Epithelial cell of alveolus of lung (primary cell): ENCODE measurements around the gene RTBDN. TPM values are rescaled to one million over a fixed set of nuclear protein-coding genes. Genes with fewer than 3 reads are reported as not detected.

ENCODE experiments used
- total RNA-seq: library from RNA; depleted of rRNA; stranded (reverse); fragments of >200 nt; gene quantifications from 2 replicates; pipeline ENCODE4 v1.2.1, GENCODE V29; 2015

Gene RTBDN
- total RNA-seq, result not detected in 2 replicates

DNA sequence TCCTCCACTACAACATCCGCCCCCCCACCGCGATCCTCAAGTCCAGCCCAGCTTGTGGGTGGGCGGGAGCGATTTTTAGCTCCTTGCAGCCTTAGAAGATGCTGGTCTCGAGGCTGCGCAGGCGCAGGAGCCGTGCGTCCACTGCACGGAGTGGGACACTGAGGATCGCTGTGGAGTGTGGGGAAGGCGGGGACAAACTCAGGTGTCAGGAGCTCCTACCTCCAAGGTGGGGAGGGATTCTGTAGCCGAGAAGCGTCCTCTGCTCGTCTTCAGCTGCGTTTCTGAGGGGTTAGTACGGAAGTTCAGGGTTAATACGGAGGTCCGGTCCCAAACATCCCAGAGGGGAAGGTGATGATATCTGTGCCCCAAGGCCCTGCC lies at the start of gene RTBDN:
TSS of gene RTBDN (minus strand) at position 14 of the 378 bp plus-strand sequence. CDS start 4,600 bp downstream, outside the sequence.

GRCh38 chr19:12881172-12881808 lies 46.9 kb upstream of the RTBDN start, which contains the start of gene DNASE2:
DNASE2 (minus strand) TSS chr19:12881449; CDS start chr19:12881375, 74 bp downstream.

DNA sequence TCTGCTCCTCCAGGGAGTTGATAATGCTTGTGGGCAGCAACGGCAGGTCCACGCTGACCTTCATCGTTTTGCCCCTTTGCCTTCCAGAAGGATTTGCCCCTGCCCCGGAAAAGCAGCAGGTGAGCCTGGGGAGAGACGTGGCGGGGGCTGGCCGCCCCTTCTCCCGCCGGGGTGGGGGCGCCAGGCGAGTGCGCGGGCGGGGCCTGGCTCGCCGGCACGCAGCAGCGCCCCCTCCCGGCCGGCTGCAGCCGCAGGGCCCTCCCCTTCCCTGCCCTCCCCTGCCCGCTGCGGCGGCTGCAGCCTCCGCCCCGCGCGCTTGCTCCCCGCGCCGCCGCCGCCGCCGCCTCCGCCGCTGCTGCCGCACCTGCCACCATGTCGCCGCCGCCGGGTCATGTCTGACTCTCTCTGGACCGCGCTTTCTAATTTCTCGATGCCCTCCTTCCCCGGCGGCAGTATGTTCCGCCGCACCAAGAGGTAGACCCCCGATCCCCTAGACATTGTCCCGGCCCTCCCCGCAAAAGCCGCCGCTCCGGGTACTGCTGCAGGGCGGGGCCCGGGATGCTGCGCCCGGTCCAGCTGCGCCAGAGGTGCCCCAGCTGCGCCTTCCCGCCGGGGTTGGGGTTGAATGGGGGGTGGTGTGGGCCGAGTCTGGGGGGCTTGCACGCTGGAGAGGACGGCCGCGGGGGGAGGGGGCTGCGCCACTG lies 4.0 kb upstream of the RTBDN start, which contains the start of gene MAST1:
TSS of gene MAST1 (plus strand) at position 334 of the 704 bp plus-strand sequence. CDS start at position 392, 58 bp downstream.

DNA sequence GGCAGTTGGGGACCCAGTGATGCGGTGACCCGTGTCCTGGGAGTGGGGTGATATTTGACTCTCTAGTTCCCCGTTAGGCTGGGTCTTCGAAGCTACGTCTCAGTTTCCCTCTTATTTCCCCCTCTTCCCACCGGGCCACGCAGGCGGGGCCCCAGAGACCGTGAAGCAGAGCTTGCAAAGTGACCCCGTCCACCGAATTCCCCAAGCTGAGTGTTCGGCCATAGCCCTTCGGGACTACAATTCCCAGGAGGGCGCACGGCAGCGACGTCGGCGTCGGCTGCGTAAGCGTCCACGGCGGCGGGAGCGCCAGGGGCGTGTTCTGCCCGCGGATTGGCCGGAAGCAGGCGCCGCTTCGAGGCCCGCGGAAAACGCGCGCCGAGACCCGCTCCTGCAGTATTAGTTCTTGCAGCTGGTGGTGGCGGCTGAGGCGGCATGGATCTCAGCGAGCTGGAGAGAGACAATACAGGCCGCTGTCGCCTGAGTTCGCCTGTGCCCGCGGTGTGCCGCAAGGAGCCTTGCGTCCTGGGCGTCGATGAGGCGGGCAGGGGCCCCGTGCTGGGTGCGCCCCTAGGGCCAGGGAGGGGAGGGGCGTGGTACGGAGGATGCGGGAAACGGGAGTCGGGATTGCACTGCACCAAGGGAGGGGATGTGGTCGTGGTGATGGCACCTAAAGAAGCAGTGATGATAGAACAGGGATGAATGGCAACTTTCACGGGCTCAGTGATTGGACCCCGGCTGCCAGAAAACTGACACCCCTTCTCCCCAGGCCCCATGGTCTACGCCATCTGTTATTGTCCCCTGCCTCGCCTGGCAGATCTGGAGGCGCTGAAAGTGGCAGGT lies 27.9 kb downstream of the RTBDN start, which contains the start of gene RNASEH2A:
TSS of gene RNASEH2A (plus strand) at position 343 of the 840 bp plus-strand sequence. CDS start at position 433, 90 bp downstream.

DNA sequence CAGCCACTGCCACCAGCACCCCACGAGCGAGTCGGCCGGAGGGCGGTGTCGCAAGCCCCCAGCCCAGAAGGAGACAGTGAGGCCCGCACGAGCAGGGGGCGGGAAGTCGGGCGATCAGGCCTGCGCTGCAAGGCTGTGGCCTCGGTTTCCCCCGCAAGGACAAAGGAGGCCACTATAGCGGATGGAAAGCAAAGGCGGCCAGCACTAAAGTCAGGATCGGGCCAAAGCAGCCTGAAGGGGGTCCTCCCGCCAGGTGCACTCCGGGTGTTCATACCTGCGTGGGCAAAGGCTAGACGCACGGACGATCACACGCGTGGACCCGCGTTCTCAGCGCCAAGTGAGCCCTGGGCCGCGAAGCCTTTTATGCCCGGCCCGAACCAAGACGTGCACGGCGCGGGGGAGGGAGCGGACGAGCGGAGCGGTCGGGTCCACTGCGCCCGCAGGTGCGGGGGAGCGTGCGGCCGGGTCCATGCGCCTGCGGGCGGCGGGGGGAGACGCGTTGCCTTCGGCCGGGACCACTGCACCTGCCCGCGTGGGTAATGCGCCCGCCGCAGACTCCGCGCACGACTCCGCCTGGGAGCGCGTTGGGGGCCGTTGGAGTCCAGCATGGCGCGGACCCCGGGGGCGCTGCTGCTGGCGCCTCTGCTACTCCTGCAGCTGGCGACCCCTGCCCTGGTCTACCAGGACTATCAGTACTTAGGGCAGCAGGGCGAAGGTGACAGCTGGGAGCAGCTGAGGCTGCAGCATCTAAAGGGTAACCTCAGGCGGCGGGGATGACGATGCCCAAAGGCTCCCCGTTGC lies 32.7 kb downstream of the RTBDN start, which contains the start of the genes PRDX2 and THSD8:
TSS of gene PRDX2 (minus strand) at position 335 of the 801 bp plus-strand sequence. CDS start 539 bp downstream, outside the sequence.
TSS of gene THSD8 (plus strand) at position 604 of the 801 bp plus-strand sequence. CDS start at position 607, 3 bp downstream.

GRCh38 chr19:12791345-12792050 lies 42.9 kb downstream of the RTBDN start, which contains the start of gene JUNB:
JUNB (plus strand) TSS chr19:12791486; CDS start chr19:12791772, 286 bp downstream.

Other genes with a start within 250 kb of the RTBDN start
- gene ZNF490, start 223.8 kb downstream of the RTBDN start, total RNA-seq, result 4.1 and 15.3 TPM in 2 replicates
- 6.5 and 15.3 TPM in 2 replicates for gene ZNF791, start 223.7 kb downstream of the RTBDN start, total RNA-seq
- gene MAN2B1, start 167.8 kb downstream of the RTBDN start, total RNA-seq, result 44.5 and 81.8 TPM in 2 replicates
- 8.0 and 12.1 TPM in 2 replicates for gene WDR83, start 167.8 kb downstream of the RTBDN start, total RNA-seq
- 62.4 and 124 TPM in 2 replicates for gene DHPS, start 152.7 kb downstream of the RTBDN start, total RNA-seq
- gene GNG14, start 146.6 kb downstream of the RTBDN start, total RNA-seq, result not detected in 2 replicates
- gene FBXW9, start 137.9 kb downstream of the RTBDN start, total RNA-seq, result 8.8 and 11.5 TPM in 2 replicates
- gene TNPO2, start 110.6 kb downstream of the RTBDN start, total RNA-seq, result 34.3 and 47.7 TPM in 2 replicates
- gene TRIR, start 99.9 kb downstream of the RTBDN start, total RNA-seq, result 353 and 355 TPM in 2 replicates
- 61.8 and 80.8 TPM in 2 replicates for gene GET3, start 97.1 kb downstream of the RTBDN start, total RNA-seq
- gene BEST2, start 82.8 kb downstream of the RTBDN start, total RNA-seq, result 1.8 TPM in 1 of 2 replicates, not detected in the other
- gene HOOK2, start 59.0 kb downstream of the RTBDN start, total RNA-seq, result 8.8 and 19.0 TPM in 2 replicates
- 398 and 481 TPM in 2 replicates for gene JUNB, start 43.1 kb downstream of the RTBDN start, total RNA-seq
- 454 and 460 TPM in 2 replicates for gene PRDX2, start 32.8 kb downstream of the RTBDN start, total RNA-seq
- gene THSD8, start 32.5 kb downstream of the RTBDN start, total RNA-seq, result not detected in 2 replicates
- 13.5 and 45.0 TPM in 2 replicates for gene RNASEH2A, start 28.0 kb downstream of the RTBDN start, total RNA-seq
- gene MAST1, start 3.9 kb upstream of the RTBDN start, total RNA-seq, result under 0.01 and 0.88 TPM in 2 replicates
- gene DNASE2, start 46.9 kb upstream of the RTBDN start, total RNA-seq, result 26.4 and 55.3 TPM in 2 replicates
- not detected in 2 replicates for gene KLF1, start 52.6 kb upstream of the RTBDN start, total RNA-seq
- gene GCDH, start 56.6 kb upstream of the RTBDN start, total RNA-seq, result 22.6 and 40.1 TPM in 2 replicates
- gene SYCE2, start 84.7 kb upstream of the RTBDN start, total RNA-seq, result 0.56 TPM in 1 of 2 replicates, not detected in the other
- gene FARSA, start 99.1 kb upstream of the RTBDN start, total RNA-seq, result 60.8 and 78.4 TPM in 2 replicates
- 932 and 1,873 TPM in 2 replicates for gene CALR, start 104.0 kb upstream of the RTBDN start, total RNA-seq
- 107 and 111 TPM in 2 replicates for gene RAD23A, start 111.3 kb upstream of the RTBDN start, total RNA-seq
- 54.9 and 63.6 TPM in 2 replicates for gene GADD45GIP1, start 122.6 kb upstream of the RTBDN start, total RNA-seq
- not detected in 2 replicates for gene DAND5, start 135.0 kb upstream of the RTBDN start, total RNA-seq
- 33.9 and 97.1 TPM in 2 replicates for gene NFIX, start 160.9 kb upstream of the RTBDN start, total RNA-seq